HG03066 (cell line): ENCODE data around the gene POU2AF2.
"Not testable (repeated sequence)": the region's sequence is repeated elsewhere in the genome, so short reads cannot be mapped to it uniquely, and the experiment has no call there.

Experiments
- ATAC-seq: cut with Tn5 transposase; IDR thresholded peaks from one replicate; pipeline ENCODE4 v1.9.1; 2021; ENCODE audit warnings: low read depth; ENCODE audit not compliant: unreplicated experiment

POU2AF2 gene

DNA sequence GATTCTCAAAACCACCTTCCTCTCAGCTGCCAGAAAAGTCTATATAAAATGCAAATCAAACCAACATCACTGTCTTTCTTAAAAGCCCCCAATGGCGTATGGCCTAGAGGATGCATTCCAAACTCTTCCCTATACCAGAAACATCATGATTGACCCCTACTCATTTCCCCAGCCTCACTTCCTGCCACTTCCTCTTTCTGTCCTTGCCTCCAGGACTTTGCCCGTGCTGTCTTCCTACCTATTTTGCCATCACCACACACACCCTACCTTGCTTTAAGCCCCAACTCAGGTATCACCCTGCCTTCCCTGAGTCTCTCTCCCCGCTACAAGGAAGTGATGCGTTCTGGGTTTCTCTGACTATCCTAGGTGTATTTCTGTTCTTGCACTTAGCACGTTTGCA is 8.1 kb downstream of the POU2AF2 start:
- ATAC-seq: no peak

GRCh38 chr11:111258046-111258445 is 12.5 kb downstream of the POU2AF2 start:
- no peak for ATAC-seq

DNA sequence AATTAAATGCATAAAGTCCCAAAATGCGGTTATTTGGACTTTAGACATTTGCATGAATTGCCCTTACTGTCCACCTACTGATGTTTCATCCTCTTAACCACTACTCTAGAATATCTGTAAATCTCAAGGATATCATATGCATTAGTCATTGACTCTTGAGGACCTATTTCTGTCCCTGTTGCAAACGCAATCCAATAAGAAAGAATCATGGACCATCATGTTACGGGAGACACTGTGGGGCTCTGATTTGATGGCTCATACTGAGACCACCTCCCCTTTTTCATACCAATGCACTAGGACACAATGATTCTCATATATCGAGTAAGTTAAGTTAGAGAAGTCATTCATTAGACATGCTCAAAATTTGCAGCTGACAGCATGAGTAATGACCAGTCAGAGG is 14.4 kb downstream of the POU2AF2 start:
- no peak for ATAC-seq

- ATAC-seq: no peak
Measured at GRCh38 chr11:111260811-111261210, 15.3 kb downstream of the POU2AF2 start.

- no peak for ATAC-seq
Measured at GRCh38 chr11:111264646-111265045, 19.1 kb downstream of the POU2AF2 start.

- ATAC-seq: no peak
Measured at GRCh38 chr11:111265421-111265820, 19.9 kb downstream of the POU2AF2 start.

- ATAC-seq: not testable (repeated sequence)
Measured at GRCh38 chr11:111268303-111268702, 22.8 kb downstream of the POU2AF2 start.

DNA sequence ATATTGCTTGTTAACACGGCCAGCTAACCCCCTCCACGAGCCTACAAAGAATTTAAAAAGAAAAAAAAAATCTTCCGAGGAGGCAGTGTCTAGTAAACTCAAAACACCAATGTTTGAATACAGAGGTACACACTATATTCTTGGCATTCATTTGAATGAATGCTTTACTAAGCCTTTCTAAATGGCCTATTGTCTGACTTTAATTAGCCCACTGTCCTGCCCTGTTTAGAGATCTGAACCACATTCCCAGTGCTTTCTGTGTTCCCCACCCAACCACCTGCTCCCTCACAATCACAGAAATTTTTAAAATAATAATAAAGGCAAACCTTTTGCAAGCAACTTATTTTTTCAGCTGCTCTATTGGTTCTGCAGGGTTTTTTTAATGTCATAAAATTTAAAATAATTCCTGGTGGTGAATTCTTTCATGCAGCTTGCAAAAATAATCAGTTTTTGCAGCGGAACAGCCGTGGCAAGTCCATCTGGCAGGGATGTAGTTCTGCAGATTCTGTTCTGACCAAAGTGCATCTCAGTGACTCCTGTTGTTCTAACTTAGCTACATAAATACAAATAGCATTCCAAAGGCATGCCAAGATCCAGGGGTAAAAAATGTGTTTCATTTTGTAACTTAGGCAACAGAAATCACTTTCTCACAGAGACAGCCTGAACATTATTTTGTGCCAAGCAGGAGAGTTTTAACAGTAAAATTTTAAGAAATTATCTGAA is 23.8 kb downstream of the POU2AF2 start:
- no peak for ATAC-seq

DNA sequence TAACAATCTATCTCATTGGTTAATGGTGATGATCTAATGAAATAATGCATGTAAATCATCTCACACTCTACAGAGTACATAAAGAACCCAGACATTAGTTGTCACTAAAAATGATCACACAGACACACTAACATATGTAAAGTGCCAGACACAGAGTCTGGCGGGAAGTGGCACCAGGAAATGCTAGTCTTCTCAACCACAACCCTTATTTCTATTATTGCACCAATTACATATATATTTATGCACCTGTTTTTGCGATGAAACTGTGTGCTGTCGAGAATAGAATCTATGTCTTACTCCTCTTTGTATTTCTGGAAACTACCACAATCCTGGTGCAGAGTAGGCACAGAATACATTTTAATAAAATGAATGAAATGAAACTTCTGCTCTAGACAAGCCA is 26.9 kb downstream of the POU2AF2 start:
- no peak for ATAC-seq

GRCh38 chr11:111282562-111283075 is 37.1 kb downstream of the POU2AF2 start:
- ATAC-seq: no peak

DNA sequence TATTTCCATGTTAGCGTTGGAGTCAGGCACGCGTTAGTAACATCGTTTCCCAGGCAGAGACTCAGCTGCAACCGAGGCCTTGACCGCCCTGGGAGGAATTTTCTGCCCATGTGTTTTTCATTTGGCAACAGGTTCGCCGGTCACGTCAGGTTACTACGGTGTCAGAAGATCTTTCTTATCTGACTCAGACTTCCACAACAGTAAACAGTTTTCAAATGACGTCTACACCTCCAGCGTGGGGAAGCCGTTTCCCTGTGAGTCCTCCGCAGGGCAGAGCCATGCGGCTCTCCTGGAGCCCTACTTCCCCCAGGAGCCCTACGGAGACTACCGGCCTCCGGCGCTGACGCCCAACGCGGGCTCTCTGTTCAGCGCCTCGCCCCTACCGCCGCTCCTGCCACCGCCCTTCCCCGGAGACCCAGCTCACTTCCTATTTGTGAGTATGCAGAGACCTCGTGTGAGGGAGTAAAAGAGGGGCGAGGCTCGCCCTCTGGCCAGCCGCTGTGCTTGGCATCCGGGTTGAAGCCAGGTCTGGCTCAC is 38.5 kb downstream of the POU2AF2 start:
- ATAC-seq: no peak

DNA sequence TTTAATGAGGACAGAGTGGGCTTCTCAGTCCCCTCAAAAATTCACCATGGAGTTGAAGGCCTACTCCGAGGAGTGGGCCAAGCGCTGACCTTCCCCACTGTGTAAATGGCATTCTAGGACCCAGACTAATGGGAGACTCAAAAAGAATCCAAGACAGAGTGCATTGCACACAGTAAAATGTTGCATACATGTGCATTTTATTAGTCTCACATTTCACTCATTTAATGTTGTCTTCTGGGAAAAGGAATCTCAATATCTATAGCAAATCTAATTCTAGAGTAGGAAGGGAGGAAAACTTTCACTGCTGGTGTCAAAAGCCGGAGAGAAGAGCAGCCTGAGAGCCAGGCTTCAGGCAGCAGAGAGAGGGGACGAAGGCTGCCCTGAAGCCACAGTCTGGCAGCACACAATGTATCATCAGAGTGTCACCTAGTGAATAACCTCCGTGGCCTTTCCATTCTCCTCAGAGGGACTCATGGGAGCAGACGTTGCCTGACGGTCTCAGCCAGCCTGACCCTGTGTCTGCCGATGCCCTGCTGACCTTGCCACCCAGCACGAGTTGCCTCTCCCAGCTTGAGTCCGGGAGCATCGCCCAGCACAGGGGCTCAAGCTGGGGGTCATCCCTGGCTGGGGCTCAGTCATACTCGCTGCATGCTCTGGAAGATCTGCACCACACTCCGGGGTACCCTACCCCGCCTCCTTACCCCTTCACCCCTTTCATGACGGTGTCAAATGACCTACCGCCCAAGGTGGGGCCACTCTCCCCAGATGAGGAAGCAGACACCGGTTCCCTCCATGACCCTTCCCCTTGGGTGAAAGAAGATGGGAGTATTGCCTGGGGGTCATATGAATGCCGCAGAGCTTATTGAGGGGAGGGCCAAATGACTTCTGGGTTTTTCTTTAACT is 39.9 kb downstream of the POU2AF2 start:
- no peak for ATAC-seq

DNA sequence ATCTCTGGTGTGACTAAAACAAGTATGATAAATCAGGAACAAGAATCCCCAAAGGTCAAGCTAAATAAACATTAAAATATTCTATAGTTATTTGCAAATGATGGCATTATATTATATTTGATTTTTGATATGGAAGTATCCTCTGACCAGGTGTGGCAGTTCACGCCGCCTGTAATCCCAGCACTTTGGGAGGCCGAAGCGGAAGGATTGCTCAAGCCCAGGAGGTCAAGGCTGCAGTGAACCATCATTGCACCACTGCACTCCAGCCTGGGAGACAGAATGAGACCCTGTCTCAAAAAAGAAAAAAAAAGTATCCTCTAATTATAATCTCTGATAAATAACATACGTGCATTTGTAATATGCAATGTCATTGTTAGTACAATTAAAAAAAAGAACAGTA is 46.2 kb downstream of the POU2AF2 start:
- no peak for ATAC-seq

GRCh38 chr11:111292408-111292807 is 46.9 kb downstream of the POU2AF2 start:
- ATAC-seq: not testable (repeated sequence)

- no peak for ATAC-seq
Measured at GRCh38 chr11:111296196-111296595, 50.7 kb downstream of the POU2AF2 start.

DNA sequence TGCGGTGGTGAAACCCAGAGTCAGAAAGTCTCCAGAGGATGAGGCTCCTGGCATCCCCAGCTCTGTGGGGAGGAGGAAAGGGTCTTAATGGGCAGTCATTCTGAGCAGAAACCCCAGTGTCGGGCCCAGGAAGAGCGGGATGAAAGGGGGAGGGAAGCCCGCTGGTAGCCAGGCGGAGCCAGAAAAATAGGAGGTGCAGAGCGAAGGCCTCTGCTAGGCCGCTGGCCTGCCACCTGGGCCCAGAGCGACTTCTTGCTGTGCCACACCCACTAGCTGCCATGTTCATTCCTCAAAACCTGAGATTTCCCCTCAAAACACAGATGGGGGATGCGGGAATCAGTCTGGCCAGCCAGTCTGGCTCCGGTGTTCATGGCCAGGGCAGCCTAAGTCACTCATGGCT is 52.2 kb downstream of the POU2AF2 start:
- ATAC-seq: no peak

DNA sequence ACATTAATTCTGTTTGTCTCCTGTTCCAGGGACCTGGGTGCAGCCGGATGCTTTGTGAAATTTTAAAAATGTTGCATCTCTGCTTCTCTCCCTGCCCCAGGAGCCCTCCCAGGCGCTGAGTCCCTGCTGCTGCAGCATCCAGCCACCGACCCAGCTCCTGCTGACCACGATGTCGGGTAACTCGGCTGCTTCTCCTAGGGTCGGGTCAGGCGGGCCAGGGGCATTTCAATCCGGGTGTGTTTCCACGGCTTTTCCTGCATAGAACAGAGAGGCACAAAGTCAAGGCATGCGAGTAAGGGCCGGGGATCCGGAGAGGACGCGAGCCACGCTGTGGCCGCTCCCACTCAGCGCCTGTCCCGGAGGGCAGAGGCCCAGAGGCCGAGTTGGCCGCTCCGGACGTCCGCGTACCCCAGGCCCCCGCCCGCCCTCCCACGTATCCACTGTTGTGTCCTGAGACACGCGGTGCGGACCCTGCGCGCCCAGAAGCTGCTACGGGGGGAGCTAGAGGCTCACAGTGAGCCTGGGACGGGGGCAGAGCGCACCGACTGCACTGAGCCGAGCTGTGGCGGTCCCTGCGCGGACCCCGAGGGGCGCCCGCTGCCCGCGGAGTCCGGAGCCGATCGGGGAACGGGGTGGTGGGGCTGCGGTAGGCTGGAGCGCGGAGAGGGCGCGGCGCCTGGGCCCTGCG is 53.0 kb downstream of the POU2AF2 start, which contains the start of gene POU2AF3:
TSS of gene POU2AF3 (plus strand) at position 134 of the 688 bp plus-strand sequence. CDS start at position 170, 36 bp downstream.
- ATAC-seq: peak; percentile 21

GRCh38 chr11:111299101-111300026 is 53.8 kb downstream of the POU2AF2 start:
- ATAC-seq: peak; percentile 55

GRCh38 chr11:111300569-111300968 is 55.0 kb downstream of the POU2AF2 start:
- no peak for ATAC-seq
